ENCODE data around the gene DLL4.

DNA sequence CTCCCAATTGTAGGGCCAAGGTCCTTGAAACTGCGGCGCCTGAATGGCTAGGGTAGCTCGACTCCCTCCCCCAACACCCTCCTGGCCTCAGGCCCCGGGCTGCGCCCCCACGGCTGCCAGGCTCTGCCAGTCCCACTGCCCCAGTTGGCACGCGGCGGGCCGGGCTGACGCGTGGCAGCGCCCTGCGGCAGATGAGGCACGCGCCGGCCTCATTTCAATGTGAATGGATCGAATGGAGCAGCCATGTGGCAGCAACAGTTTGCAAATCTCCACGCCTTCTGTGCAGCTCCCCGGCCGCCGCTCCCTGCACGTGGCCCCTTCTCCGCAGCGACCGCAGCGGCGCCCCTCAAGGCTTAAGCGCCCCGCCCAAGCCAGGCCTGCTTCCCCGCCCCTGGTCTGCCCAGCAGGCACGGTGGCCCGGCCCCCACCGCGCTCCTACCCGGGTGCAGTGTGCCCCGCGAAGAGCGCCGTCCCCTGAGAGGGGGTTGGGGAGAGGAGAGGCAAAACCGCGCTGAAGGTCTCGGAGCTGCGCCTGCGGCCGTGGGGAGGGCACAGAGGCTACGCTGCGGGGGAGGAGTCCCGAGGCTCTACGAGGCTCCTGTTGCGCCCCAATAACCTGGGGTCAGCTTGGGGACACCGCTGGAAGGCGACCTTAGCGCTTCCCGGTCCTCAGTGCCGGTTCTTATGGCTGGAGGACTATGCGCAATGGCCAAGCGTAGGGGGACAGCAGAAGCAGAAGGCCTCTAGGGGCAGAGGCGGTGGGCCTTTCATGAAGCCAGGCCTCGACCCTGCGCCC, 3.1 kb upstream of the DLL4 start:
- no peak for TF ChIP-seq EZH2 (IDR thresholded peaks at IDR 0.05; ENCODE audit: borderline replicate concordance, low read length)
- TF ChIP-seq, protein P1, sequence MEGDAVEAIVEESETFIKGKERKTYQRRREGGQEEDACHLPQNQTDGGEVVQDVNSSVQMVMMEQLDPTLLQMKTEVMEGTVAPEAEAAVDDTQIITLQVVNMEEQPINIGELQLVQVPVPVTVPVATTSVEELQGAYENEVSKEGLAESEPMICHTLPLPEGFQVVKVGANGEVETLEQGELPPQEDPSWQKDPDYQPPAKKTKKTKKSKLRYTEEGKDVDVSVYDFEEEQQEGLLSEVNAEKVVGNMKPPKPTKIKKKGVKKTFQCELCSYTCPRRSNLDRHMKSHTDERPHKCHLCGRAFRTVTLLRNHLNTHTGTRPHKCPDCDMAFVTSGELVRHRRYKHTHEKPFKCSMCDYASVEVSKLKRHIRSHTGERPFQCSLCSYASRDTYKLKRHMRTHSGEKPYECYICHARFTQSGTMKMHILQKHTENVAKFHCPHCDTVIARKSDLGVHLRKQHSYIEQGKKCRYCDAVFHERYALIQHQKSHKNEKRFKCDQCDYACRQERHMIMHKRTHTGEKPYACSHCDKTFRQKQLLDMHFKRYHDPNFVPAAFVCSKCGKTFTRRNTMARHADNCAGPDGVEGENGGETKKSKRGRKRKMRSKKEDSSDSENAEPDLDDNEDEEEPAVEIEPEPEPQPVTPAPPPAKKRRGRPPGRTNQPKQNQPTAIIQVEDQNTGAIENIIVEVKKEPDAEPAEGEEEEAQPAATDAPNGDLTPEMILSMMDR (conservative IDR thresholded peaks at IDR 0.05 in 1 of 2, IDR thresholded peaks at IDR 0.05 in 1 of 2; ENCODE audit: extremely low read depth in 1 of 2, insufficient read depth in 1 of 2, low read depth in 1 of 2, low read length in 2 of 2), result no peak

All from mammary epithelial cell (primary cell).